Osteocyte (in vitro differentiated cells): ENCODE results near the gene UBA52. TPM values are rescaled to one million over a fixed set of nuclear protein-coding genes. Genes with fewer than 3 reads are reported as not detected.
A peak's percentile ranks its signal among the peaks of the same experiment; 100 is the strongest.

Experiments used
- DNase-seq: peaks from one replicate; pipeline ENCODE4 v3.0.0; 2021; ENCODE audit warnings: mixed read lengths; ENCODE audit not compliant: unreplicated experiment; ENCODE audit errors: extremely low spot score
- H3K27ac Mint-ChIP-seq: one replicate; pipeline ENCODE4 v1.8.0; 2021; ENCODE audit warnings: mild to moderate bottlenecking, mixed read lengths; ENCODE audit not compliant: unreplicated experiment
- H3K27me3 Mint-ChIP-seq: one replicate; pipeline ENCODE4 v1.8.0; 2021; ENCODE audit warnings: mixed read lengths; ENCODE audit not compliant: unreplicated experiment
- H3K36me3 Mint-ChIP-seq: one replicate; pipeline ENCODE4 v1.8.0; 2021; ENCODE audit warnings: mixed read lengths; ENCODE audit not compliant: unreplicated experiment
- H3K4me1 Mint-ChIP-seq: one replicate; pipeline ENCODE4 v1.8.0; 2021; ENCODE audit warnings: mixed read lengths; ENCODE audit not compliant: unreplicated experiment
- H3K4me3 Mint-ChIP-seq: one replicate; pipeline ENCODE4 v1.8.0; 2021; ENCODE audit warnings: mild to moderate bottlenecking, moderate library complexity, mixed read lengths; ENCODE audit not compliant: unreplicated experiment
- H3K9me3 Mint-ChIP-seq: one replicate; pipeline ENCODE4 v1.8.0; 2021; ENCODE audit warnings: mixed read lengths; ENCODE audit not compliant: unreplicated experiment
- CTCF ChIP-seq: fragments of 200-600 bp; sonication (generic); IDR thresholded peaks from 2 replicates; pipeline ENCODE4 v1.5.0; 2021; ENCODE audit warnings: antibody characterized with exemption, mild to moderate bottlenecking, moderate library complexity
- total RNA-seq: library from RNA; stranded (reverse); gene quantifications from 2 replicates; pipeline ENCODE4 v1.2.1, GENCODE V29; 2021

UBA52 gene
- total RNA-seq, 1 donor from 2014 or later: 1,081 TPM

- Mint-ChIP-seq H3K4me1 (peaks cover 21% of the 10 kb centered on the region), H3K27me3 (no peaks in the 10 kb centered on the region), H3K27ac (no peak overlapping the region), H3K36me3 (peaks cover 1% of the 10 kb centered on the region), H3K9me3 (no peaks in the 10 kb centered on the region), H3K4me3 (peak overlapping the region; percentile 64)
- TF ChIP-seq CTCF: peak; percentile 96
- DNase-seq: peak; percentile 93
Observed at GRCh38 chr19:18594096-18594823, 22.6 kb downstream of the UBA52 start.

DNA sequence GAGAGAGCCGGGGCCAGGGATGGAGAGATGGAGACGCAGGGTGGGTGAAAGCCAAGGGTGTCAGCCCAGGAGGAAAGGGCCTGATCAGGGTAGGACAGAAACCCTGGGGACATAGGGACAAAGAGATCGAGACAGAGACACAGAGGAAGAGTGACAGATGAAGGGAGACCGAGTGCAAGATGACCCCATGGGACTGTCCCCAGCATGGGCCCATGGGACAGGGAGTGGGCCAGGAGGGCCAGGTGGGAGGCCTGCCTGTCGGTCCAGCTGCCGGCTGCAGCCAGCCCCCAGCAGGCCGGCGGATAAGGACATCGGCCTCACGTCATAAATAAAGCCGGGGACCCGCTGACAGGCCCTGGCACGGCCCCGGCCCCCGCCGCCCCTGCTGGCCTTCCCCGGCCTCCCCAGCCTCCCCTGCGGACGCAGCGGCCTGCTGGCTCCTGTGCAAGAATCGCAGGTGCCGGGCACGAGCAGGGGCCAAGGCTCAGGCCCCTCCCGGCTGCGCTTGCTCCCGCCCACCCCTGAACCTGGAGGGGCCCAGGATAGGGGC lies 23.2 kb downstream of the UBA52 start:
- H3K27me3 Mint-ChIP-seq: no peaks in the 10 kb centered on the region
- no peak for DNase-seq
- H3K9me3 Mint-ChIP-seq: no peaks in the 10 kb centered on the region
- H3K4me1 Mint-ChIP-seq: peaks cover 17% of the 10 kb centered on the region
- no peak overlapping the region for H3K27ac Mint-ChIP-seq
- H3K4me3 Mint-ChIP-seq: peak overlapping the region; percentile 64
- no peak for TF ChIP-seq CTCF
- H3K36me3 Mint-ChIP-seq: peaks cover 1% of the 10 kb centered on the region

- Mint-ChIP-seq H3K27ac (no peak overlapping the region), H3K9me3 (no peaks in the 10 kb centered on the region), H3K4me1 (peaks cover 11% of the 10 kb centered on the region), H3K4me3 (no peak overlapping the region), H3K36me3 (peaks cover 1% of the 10 kb centered on the region), H3K27me3 (no peaks in the 10 kb centered on the region)
- DNase-seq: no peak
- TF ChIP-seq CTCF: no peak
Observed at GRCh38 chr19:18595475-18595874, 23.8 kb downstream of the UBA52 start.

DNA sequence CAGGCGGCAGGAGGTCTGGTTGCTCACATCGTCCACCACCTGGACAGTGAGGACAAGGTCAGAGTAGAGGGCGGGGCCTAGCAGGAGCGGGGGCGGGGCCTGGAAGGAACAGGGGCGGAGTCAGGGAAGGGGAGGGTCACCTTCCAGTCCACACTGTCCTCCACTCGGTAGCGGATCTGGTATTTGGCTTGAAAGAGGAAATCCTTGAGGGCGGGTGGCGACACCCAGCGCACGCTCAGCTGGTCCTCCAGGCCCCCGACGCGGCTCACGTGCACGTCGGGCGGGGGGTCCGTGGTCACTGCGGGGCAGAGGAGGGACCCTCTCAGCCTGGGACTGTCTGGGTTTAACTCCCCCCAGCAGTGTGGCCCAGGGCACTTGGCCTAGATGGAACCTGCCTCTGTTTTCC lies 25.1 kb downstream of the UBA52 start:
- TF ChIP-seq CTCF: no peak
- H3K27ac Mint-ChIP-seq: no peak overlapping the region
- no peaks in the 10 kb centered on the region for H3K9me3 Mint-ChIP-seq
- H3K27me3 Mint-ChIP-seq: no peaks in the 10 kb centered on the region
- peaks cover 9% of the 10 kb centered on the region for H3K4me1 Mint-ChIP-seq
- H3K36me3 Mint-ChIP-seq: no peaks in the 10 kb centered on the region
- no peak overlapping the region for H3K4me3 Mint-ChIP-seq
- DNase-seq: no peak

DNA sequence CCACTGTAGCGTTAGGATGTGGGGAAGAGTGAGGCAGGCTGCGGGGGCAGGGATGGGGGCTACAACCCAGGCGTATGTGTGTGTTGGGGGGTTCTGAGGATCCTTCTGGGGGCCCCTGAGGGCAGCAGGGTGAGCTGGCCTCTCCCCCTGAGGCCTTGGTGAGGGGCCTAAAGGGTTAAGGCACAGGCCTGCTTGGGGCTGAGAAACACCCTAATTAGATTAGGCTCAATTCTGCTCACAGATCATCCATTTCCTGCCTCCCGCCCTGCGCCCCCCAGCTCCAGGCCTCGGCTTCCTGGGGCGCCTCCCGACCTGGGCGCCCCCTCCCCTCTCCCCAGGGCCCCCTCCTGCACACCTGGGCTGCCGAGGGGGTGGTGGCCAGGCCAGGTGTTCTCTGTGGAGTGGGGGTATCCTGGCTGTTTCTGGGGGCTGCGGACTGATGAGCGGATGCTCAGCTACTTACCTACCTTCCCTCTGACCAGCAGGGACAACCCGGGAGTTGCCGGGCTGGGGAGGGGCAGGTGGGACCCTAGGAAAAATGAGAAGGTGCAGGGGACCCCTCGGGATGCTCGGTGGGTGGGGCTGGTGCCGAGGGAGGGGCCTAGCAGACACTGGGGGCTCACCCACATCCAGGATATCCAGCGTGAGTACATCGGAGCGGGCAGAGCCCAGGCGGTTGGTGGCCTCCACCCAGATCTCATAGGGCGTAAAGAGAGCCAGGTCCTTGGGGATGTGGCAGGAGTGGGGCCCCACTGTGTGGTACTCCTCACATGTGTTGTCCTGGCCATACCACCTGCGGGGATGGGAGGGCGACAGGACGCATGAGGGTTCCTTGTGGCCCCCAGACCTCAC lies 26.4 kb downstream of the UBA52 start:
- TF ChIP-seq CTCF: no peak
- Mint-ChIP-seq H3K36me3 (no peaks in the 10 kb centered on the region), H3K27ac (no peak overlapping the region), H3K4me3 (no peak overlapping the region), H3K27me3 (peaks cover 2% of the 10 kb centered on the region), H3K9me3 (no peaks in the 10 kb centered on the region), H3K4me1 (peaks cover 11% of the 10 kb centered on the region)
- DNase-seq: no peak
